PC-3 (cell line): Measurements from ENCODE around the gene ABO.

Source experiments
- EZH2 ChIP-seq: fragments of 300-600 bp; sonication (generic); IDR thresholded peaks from one replicate; pipeline ENCODE4 v1.6.1; 2017; ENCODE audit warnings: antibody characterized with exemption, mild to moderate bottlenecking, low read length; ENCODE audit not compliant: unreplicated experiment
- TF ChIP-seq, protein P1 (sequence below): fragments of 300-600 bp; sonication (generic); conservative IDR thresholded peaks from 2 replicates; pipeline ENCODE4 v1.5.1; 2017; ENCODE audit warnings: antibody characterized with exemption, low read depth, mild to moderate bottlenecking, low read length

DNA sequence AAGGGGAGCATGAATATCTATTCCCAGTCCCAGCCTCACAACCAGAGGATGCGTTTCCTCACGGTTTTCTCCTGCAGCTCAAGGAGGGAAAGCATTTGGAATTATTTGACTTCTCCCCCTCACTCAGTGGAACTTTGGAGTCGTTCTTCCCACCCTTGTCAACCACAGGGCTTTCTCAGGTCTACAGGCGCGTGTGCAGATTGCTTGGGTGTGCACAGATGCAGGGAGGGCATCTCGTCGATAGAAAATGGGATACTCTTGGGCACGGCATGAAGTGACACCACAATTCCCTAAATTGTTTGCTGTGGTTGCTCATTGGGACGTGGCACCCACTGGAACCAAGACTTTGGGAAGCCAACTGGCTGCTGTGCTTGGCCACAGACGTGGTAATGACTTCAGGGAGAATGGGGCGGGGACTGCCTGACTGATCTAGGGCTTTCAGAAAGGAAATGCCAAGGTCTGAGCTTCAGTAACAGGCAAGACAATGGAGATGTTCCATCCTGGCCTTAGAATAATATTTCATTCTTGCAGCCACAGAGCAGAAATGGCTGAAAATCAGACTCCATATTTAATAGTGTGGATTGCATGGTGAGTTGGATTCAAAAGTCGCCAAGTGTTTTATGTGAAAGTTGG lies 53.7 kb downstream of the ABO start:
- TF ChIP-seq, protein P1, sequence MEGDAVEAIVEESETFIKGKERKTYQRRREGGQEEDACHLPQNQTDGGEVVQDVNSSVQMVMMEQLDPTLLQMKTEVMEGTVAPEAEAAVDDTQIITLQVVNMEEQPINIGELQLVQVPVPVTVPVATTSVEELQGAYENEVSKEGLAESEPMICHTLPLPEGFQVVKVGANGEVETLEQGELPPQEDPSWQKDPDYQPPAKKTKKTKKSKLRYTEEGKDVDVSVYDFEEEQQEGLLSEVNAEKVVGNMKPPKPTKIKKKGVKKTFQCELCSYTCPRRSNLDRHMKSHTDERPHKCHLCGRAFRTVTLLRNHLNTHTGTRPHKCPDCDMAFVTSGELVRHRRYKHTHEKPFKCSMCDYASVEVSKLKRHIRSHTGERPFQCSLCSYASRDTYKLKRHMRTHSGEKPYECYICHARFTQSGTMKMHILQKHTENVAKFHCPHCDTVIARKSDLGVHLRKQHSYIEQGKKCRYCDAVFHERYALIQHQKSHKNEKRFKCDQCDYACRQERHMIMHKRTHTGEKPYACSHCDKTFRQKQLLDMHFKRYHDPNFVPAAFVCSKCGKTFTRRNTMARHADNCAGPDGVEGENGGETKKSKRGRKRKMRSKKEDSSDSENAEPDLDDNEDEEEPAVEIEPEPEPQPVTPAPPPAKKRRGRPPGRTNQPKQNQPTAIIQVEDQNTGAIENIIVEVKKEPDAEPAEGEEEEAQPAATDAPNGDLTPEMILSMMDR: no peak
- no peak for TF ChIP-seq EZH2
